Transverse colon (tissue), 3 donors: ENCODE measurements around the gene MTF1.

Experiments
- POLR2A ChIP-seq: fragments of 450-650 bp; IDR thresholded peaks from one replicate; pipeline ENCODE4 v1.6.1; 2016; ENCODE audit warnings: antibody characterized with exemption, mild to moderate bottlenecking, moderate library complexity
- TF ChIP-seq, protein P1 (sequence below), 5 experiments: fragments of 200-600 bp in 3 of 5; fragments of 450-650 bp in 2 of 5; sonication (generic) in 3 of 5; IDR thresholded peaks; 1 replicate in 2 of 5; 2 replicates in 3 of 5; pipeline ENCODE4 v1.5.1; 2016 to 2017; ENCODE audit warnings: antibody characterized with exemption in 5 of 5, inconsistent platforms in 3 of 5, mild to moderate bottlenecking in 2 of 5, moderate library complexity in 1 of 5

DNA sequence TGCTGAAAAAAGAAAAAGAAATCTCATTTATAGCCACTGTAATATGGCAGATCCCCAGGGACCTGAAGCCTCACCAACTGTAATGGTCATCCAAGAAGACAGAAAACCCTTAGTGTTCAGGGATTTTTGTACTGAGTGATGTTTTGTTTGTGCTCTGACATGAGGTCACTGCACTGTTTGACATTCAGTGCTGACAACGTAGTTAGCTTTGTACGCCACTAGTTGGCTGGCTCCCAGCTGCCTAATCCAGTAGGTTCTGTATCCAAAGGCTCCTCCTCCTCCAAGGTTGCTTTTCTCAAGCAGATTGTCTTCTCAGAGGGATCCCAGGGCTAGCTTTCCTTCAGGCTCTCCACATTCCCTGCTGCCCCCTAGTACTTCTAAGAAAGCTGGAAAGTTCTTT, 41.9 kb downstream of the MTF1 start:
- TF ChIP-seq, protein P1, sequence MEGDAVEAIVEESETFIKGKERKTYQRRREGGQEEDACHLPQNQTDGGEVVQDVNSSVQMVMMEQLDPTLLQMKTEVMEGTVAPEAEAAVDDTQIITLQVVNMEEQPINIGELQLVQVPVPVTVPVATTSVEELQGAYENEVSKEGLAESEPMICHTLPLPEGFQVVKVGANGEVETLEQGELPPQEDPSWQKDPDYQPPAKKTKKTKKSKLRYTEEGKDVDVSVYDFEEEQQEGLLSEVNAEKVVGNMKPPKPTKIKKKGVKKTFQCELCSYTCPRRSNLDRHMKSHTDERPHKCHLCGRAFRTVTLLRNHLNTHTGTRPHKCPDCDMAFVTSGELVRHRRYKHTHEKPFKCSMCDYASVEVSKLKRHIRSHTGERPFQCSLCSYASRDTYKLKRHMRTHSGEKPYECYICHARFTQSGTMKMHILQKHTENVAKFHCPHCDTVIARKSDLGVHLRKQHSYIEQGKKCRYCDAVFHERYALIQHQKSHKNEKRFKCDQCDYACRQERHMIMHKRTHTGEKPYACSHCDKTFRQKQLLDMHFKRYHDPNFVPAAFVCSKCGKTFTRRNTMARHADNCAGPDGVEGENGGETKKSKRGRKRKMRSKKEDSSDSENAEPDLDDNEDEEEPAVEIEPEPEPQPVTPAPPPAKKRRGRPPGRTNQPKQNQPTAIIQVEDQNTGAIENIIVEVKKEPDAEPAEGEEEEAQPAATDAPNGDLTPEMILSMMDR (IDR thresholded peaks at IDR 0.05) = no peak
- TF ChIP-seq POLR2A = no peak
